ENCODE measurements around the gene CAMTA1. TPM values are rescaled to one million over a fixed set of nuclear protein-coding genes. Genes with fewer than 3 reads are reported as not detected.

CAMTA1 gene, protein sequence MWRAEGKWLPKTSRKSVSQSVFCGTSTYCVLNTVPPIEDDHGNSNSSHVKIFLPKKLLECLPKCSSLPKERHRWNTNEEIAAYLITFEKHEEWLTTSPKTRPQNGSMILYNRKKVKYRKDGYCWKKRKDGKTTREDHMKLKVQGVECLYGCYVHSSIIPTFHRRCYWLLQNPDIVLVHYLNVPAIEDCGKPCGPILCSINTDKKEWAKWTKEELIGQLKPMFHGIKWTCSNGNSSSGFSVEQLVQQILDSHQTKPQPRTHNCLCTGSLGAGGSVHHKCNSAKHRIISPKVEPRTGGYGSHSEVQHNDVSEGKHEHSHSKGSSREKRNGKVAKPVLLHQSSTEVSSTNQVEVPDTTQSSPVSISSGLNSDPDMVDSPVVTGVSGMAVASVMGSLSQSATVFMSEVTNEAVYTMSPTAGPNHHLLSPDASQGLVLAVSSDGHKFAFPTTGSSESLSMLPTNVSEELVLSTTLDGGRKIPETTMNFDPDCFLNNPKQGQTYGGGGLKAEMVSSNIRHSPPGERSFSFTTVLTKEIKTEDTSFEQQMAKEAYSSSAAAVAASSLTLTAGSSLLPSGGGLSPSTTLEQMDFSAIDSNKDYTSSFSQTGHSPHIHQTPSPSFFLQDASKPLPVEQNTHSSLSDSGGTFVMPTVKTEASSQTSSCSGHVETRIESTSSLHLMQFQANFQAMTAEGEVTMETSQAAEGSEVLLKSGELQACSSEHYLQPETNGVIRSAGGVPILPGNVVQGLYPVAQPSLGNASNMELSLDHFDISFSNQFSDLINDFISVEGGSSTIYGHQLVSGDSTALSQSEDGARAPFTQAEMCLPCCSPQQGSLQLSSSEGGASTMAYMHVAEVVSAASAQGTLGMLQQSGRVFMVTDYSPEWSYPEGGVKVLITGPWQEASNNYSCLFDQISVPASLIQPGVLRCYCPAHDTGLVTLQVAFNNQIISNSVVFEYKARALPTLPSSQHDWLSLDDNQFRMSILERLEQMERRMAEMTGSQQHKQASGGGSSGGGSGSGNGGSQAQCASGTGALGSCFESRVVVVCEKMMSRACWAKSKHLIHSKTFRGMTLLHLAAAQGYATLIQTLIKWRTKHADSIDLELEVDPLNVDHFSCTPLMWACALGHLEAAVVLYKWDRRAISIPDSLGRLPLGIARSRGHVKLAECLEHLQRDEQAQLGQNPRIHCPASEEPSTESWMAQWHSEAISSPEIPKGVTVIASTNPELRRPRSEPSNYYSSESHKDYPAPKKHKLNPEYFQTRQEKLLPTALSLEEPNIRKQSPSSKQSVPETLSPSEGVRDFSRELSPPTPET (N-terminal part only)
- 79.4 and 81.1 TPM in 2 replicates for total RNA-seq

DNA sequence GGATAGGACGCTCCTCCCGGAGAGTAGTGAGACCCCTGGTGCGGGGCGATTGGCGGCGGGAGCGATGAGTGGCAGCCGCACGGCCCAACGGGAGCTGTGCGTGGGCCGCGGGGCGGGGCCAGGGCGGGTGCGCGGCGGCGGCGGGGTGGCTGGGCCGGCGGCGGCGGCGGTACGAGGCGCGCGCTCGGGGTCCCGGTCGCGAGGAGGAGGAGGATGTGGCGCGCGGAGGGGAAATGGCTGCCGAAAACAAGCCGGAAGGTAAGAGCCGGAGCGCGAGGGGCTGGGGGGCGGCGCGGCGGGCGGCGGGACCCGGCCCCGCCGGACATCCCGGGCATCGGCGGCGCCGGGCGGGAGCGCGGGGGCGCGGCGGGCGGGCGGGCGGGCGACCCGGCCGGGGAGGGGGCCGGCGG lies at the start of gene CAMTA1:
CAMTA1 (plus strand) TSS at position 137 of the 410 bp plus-strand sequence; CDS start at position 214, 77 bp downstream.

GRCh38 chr1:7770997-7771822 lies 986.0 kb downstream of the CAMTA1 start, which contains the start of gene VAMP3:
TSS of gene VAMP3 (plus strand) at chr1:7771296. CDS start at chr1:7771384, 88 bp downstream.

GRCh38 chr1:7783826-7784491 lies 998.7 kb downstream of the CAMTA1 start, which contains the start of gene PER3:
TSS of gene PER3 (plus strand) at chr1:7784291. CDS start at chr1:7784878, 587 bp downstream.

Other genes starting within 250 kb of the CAMTA1 start
- gene NOL9, start 230.9 kb upstream of the CAMTA1 start, total RNA-seq, result 13.6 and 16.1 TPM in 2 replicates
- not detected in 2 replicates for gene TAS1R1, start 230.1 kb upstream of the CAMTA1 start, total RNA-seq
- 11.3 and 12.6 TPM in 2 replicates for gene ZBTB48, start 205.5 kb upstream of the CAMTA1 start, total RNA-seq
- gene KLHL21, start 182.6 kb upstream of the CAMTA1 start, total RNA-seq, result 37.7 and 39.5 TPM in 2 replicates
- 8.8 and 10.2 TPM in 2 replicates for gene PHF13, start 171.7 kb upstream of the CAMTA1 start, total RNA-seq
- gene THAP3, start 160.6 kb upstream of the CAMTA1 start, total RNA-seq, result 13.4 and 19.3 TPM in 2 replicates
- 29.2 and 37.9 TPM in 2 replicates for gene DNAJC11, start 83.6 kb upstream of the CAMTA1 start, total RNA-seq